ENCODE measurements around the gene NPHS2.

The NPHS2 gene

DNA sequence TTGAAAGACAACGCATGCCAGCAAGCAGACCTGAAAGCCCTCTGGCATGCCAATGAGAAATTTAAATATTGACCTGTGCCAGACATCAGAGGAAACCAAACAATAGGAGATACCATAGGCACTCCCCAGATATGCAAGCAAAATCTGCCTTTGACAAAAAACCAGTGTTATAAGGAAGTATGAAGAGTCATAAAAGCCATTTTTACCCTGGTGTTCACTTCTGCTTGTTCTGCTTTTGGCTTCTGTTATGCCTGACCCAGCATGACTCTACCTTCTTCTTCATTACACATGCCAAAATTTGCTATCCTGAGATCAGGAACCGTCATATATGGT is 26.4 kb downstream of the NPHS2 start:
- TF ChIP-seq CEBPB (IDR thresholded peaks at IDR 0.05) (no peak), TCF12 (IDR thresholded peaks at IDR 0.05; ENCODE audit: low read depth) (no peak), CREB1 (IDR thresholded peaks at IDR 0.05; ENCODE audit: low read depth) (no peak), FOXM1 (IDR thresholded peaks at IDR 0.05; ENCODE audit: borderline replicate concordance, low read depth) (no peak), NFIC (IDR thresholded peaks at IDR 0.05) (no peak), EGR1 (IDR thresholded peaks at IDR 0.05) (no peak)
- TF ChIP-seq, protein P1, sequence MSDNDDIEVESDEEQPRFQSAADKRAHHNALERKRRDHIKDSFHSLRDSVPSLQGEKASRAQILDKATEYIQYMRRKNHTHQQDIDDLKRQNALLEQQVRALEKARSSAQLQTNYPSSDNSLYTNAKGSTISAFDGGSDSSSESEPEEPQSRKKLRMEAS (IDR thresholded peaks at IDR 0.05): no peak

DNA sequence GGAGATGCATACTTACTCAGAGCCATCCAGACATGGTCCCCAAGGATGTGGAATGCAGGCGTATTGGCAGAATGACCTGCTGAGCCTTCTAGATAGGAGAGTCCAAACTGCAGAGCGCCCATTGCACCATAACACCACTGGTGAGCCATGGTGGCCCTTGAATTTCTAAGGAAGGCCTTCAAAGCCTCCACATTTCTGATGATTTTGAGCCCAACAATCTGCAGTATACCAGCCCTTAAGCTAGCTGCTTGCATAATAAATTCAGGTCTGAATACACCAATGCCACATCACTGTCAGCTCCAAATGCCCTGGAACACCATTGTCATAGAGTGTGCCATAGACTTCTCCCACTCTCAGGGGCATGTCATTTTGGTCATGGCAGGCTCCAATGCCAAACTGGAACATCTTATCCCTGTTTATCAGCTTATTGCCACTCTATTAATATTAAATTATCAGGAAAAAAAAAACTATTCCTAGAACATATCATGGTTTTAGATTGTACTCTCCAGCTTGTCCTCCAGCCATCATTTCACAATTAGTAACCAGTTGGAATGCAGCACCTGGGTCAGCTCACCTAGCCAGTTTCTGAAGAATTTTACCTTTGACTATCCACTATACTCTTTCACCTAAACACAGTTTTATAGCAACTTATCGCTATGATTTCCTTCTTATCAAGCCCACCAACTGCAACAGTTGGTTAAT is 26.9 kb downstream of the NPHS2 start:
- TF ChIP-seq ZBTB7A (IDR thresholded peaks at IDR 0.05; ENCODE audit: low read depth) (no peak), TAF1 (IDR thresholded peaks at IDR 0.05; ENCODE audit: low read depth) (no peak), YY1 (IDR thresholded peaks at IDR 0.05; ENCODE audit: low read depth) (no peak), EGR1 (IDR thresholded peaks at IDR 0.05) (no peak), CREB1 (IDR thresholded peaks at IDR 0.05; ENCODE audit: low read depth) (no peak)

DNA sequence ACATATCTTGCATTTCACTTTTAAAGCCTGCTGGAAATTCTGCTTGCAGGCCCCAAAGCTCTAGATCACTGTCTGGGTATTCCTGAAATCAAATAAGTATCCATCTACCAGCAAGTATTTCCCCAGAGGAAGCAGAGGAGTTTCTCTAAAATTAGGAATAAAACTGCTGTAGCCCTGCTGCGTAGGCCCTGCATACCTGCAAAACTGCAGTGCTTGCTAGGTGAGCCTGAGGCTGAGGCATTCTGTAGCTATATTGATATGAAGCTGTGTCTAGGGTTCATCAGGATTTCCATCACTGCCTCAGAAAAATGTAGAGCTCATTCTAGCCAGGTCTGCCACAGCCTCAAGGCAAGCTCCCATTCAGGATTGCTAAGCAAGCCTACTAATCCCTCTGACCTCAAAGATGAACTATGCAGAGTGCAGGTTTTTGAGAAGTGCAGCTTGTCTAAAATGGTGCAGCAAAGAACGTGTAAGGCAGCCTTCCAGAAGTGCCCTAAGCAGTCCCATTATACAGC is 28.7 kb downstream of the NPHS2 start:
- TF ChIP-seq FOXM1 (IDR thresholded peaks at IDR 0.05; ENCODE audit: borderline replicate concordance, low read depth): no peak
- no peak for TF ChIP-seq EP300 (IDR thresholded peaks at IDR 0.05; ENCODE audit: borderline replicate concordance)
- TF ChIP-seq NFIC (IDR thresholded peaks at IDR 0.05): no peak
- no peak for TF ChIP-seq TAF1 (IDR thresholded peaks at IDR 0.05; ENCODE audit: low read depth)
- TF ChIP-seq, protein P2, sequence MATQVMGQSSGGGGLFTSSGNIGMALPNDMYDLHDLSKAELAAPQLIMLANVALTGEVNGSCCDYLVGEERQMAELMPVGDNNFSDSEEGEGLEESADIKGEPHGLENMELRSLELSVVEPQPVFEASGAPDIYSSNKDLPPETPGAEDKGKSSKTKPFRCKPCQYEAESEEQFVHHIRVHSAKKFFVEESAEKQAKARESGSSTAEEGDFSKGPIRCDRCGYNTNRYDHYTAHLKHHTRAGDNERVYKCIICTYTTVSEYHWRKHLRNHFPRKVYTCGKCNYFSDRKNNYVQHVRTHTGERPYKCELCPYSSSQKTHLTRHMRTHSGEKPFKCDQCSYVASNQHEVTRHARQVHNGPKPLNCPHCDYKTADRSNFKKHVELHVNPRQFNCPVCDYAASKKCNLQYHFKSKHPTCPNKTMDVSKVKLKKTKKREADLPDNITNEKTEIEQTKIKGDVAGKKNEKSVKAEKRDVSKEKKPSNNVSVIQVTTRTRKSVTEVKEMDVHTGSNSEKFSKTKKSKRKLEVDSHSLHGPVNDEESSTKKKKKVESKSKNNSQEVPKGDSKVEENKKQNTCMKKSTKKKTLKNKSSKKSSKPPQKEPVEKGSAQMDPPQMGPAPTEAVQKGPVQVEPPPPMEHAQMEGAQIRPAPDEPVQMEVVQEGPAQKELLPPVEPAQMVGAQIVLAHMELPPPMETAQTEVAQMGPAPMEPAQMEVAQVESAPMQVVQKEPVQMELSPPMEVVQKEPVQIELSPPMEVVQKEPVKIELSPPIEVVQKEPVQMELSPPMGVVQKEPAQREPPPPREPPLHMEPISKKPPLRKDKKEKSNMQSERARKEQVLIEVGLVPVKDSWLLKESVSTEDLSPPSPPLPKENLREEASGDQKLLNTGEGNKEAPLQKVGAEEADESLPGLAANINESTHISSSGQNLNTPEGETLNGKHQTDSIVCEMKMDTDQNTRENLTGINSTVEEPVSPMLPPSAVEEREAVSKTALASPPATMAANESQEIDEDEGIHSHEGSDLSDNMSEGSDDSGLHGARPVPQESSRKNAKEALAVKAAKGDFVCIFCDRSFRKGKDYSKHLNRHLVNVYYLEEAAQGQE (IDR thresholded peaks at IDR 0.05; ENCODE audit: low read depth): no peak
- TF ChIP-seq CREB1 (IDR thresholded peaks at IDR 0.05; ENCODE audit: low read depth): no peak
- TF ChIP-seq, protein P1 (IDR thresholded peaks at IDR 0.05): no peak
- TF ChIP-seq, protein P3, sequence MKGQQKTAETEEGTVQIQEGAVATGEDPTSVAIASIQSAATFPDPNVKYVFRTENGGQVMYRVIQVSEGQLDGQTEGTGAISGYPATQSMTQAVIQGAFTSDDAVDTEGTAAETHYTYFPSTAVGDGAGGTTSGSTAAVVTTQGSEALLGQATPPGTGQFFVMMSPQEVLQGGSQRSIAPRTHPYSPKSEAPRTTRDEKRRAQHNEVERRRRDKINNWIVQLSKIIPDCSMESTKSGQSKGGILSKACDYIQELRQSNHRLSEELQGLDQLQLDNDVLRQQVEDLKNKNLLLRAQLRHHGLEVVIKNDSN (IDR thresholded peaks at IDR 0.05): no peak
- no peak for TF ChIP-seq RAD21 (IDR thresholded peaks at IDR 0.05; ENCODE audit: low read depth)
- no peak for TF ChIP-seq CEBPB (IDR thresholded peaks at IDR 0.05)
- TF ChIP-seq ZBTB7A (IDR thresholded peaks at IDR 0.05; ENCODE audit: low read depth): no peak
- TF ChIP-seq EGR1 (IDR thresholded peaks at IDR 0.05): no peak
- TF ChIP-seq YY1 (IDR thresholded peaks at IDR 0.05; ENCODE audit: low read depth): no peak

DNA sequence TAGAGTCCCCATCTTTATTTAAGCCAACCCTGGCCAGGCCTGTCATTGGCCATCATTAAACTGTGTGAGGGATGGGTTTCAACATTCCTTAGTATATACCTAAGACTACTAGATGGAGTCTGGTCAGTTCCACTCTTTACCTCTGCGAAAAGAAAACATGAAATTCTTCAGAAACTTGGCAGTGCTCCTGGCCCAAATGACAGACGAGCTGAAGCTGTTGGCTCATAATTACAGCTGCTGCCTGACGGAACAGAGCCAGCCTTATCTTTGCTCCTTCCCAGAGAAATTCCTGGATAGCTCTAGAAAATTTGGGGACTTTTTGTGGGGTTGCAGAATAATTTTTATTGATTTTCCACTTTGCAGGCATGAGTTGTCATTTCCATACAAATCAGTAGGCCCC is 30.4 kb downstream of the NPHS2 start:
- TF ChIP-seq, protein P2 (IDR thresholded peaks at IDR 0.05; ENCODE audit: low read depth): no peak
- TF ChIP-seq TAF1 (IDR thresholded peaks at IDR 0.05; ENCODE audit: low read depth) (no peak), FOXM1 (IDR thresholded peaks at IDR 0.05; ENCODE audit: borderline replicate concordance, low read depth) (no peak), ZBTB7A (IDR thresholded peaks at IDR 0.05; ENCODE audit: low read depth) (no peak), CREB1 (IDR thresholded peaks at IDR 0.05; ENCODE audit: low read depth) (no peak), TCF12 (IDR thresholded peaks at IDR 0.05; ENCODE audit: low read depth) (no peak), EP300 (IDR thresholded peaks at IDR 0.05; ENCODE audit: borderline replicate concordance) (no peak), NFIC (IDR thresholded peaks at IDR 0.05) (no peak), EGR1 (IDR thresholded peaks at IDR 0.05) (no peak), RAD21 (IDR thresholded peaks at IDR 0.05; ENCODE audit: low read depth) (no peak), CEBPB (IDR thresholded peaks at IDR 0.05) (no peak), TEAD4 (IDR thresholded peaks at IDR 0.05) (no peak), YY1 (IDR thresholded peaks at IDR 0.05; ENCODE audit: low read depth) (no peak)
- TF ChIP-seq, protein P1 (IDR thresholded peaks at IDR 0.05): no peak
- TF ChIP-seq, protein P3 (IDR thresholded peaks at IDR 0.05): no peak

DNA sequence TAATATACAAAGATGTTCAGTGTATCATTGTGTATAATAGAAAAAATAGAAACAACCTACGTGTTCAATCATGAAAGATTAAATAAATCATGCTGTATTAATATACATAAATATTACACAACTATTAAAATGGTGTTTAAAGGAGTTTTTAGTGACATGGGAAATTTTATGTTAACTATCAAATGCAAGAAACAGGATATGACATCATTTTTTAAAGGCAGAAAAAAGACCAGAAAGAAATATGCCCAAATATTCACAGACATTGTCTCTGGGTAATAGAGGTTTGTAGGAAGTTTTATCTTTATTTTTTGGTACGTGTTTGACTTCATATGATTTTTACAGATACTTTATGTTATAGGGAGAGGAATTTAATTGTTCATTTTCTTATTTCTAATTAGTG is 34.0 kb downstream of the NPHS2 start:
- no peak for TF ChIP-seq ZBTB7A (IDR thresholded peaks at IDR 0.05; ENCODE audit: low read depth)
- no peak for TF ChIP-seq TAF1 (IDR thresholded peaks at IDR 0.05; ENCODE audit: low read depth)
- no peak for TF ChIP-seq EGR1 (IDR thresholded peaks at IDR 0.05)
- TF ChIP-seq, protein P3 (IDR thresholded peaks at IDR 0.05): no peak
- TF ChIP-seq TEAD4 (IDR thresholded peaks at IDR 0.05): no peak
- no peak for TF ChIP-seq FOXM1 (IDR thresholded peaks at IDR 0.05; ENCODE audit: borderline replicate concordance, low read depth)
- TF ChIP-seq, protein P2 (IDR thresholded peaks at IDR 0.05; ENCODE audit: low read depth): no peak
- TF ChIP-seq NFIC (IDR thresholded peaks at IDR 0.05): no peak
- no peak for TF ChIP-seq YY1 (IDR thresholded peaks at IDR 0.05; ENCODE audit: low read depth)

Data from Ishikawa (cell line).